Neural progenitor cell (in vitro differentiated cells): ENCODE data around the gene METTL9.
"Not testable (repeated sequence)": the region's sequence is repeated elsewhere in the genome, so short reads cannot be mapped to it uniquely, and the experiment has no call there.

Experiments used
- CTCF ChIP-seq: fragments of 200-600 bp; sonication (generic); IDR thresholded peaks from 2 replicates; pipeline ENCODE4 v1.5.1; 2017; ENCODE audit warnings: antibody characterized with exemption, mild to moderate bottlenecking
- EZH2 ChIP-seq: fragments of 200-600 bp; sonication (generic); IDR thresholded peaks from 2 replicates; pipeline ENCODE4 v1.6.1; 2017; ENCODE audit warnings: antibody characterized with exemption, mild to moderate bottlenecking, moderate library complexity

- TF ChIP-seq CTCF, EZH2: not testable (repeated sequence)
Observed at GRCh38 chr16:21630866-21631265, 31.5 kb downstream of the METTL9 start.
